Natural killer cell (primary cell): Measurements from ENCODE around the gene CCNK. TPM values are rescaled to one million over a fixed set of nuclear protein-coding genes. Genes with fewer than 3 reads are reported as not detected.

Experiments used
- ATAC-seq, 3 donors: fragments of 150-1000 bp in 2 of 3; fragments of 200-7000 bp in 1 of 3; cut with Tn5 transposase; 1 replicate in 1 of 3; 2 replicates in 2 of 3; pipeline ENCODE4 v1.10.0; 2021; ENCODE audit warnings: mild to moderate bottlenecking in 2 of 3, moderate library complexity in 2 of 3
- DNase-seq, 2 donors: peaks; one replicate each; pipeline versions ENCODE4 v3.0.0 to v3.0.0-alpha.2; 2013 to 2021; ENCODE audit warnings: mixed read lengths in 1 of 2
- H3K27ac ChIP-seq: one replicate; pipeline ENCODE4 v1.5.1; 2013; ENCODE audit warnings: mild to moderate bottlenecking, low read length
- H3K27me3 ChIP-seq: one replicate; pipeline ENCODE4 v1.6.1; 2013; ENCODE audit warnings: low read length; ENCODE audit not compliant: control insufficient read depth, insufficient read depth
- H3K36me3 ChIP-seq: one replicate; pipeline ENCODE4 v1.6.1; 2013; ENCODE audit warnings: low read length; ENCODE audit not compliant: control insufficient read depth, insufficient read depth
- H3K4me1 ChIP-seq: one replicate; pipeline ENCODE4 v1.6.1; 2013; ENCODE audit warnings: low read length; ENCODE audit not compliant: control insufficient read depth, insufficient read depth
- H3K4me3 ChIP-seq: one replicate; pipeline ENCODE4 v1.5.1; 2013; ENCODE audit warnings: low read length
- H3K9me3 ChIP-seq: one replicate; pipeline ENCODE4 v1.6.1; 2013; ENCODE audit warnings: low read length; ENCODE audit not compliant: control insufficient read depth, insufficient read depth
- H3K27ac Mint-ChIP-seq, 2 donors: one replicate each; pipeline ENCODE4 v1.8.0; 2022; ENCODE audit warnings: mild to moderate bottlenecking in 2 of 2, mixed read lengths in 2 of 2, moderate library complexity in 1 of 2
- H3K27me3 Mint-ChIP-seq, 2 donors: one replicate each; pipeline ENCODE4 v1.8.0; 2022; ENCODE audit warnings: low read depth in 2 of 2, mixed read lengths in 2 of 2
- H3K36me3 Mint-ChIP-seq: one replicate; pipeline ENCODE4 v1.8.0; 2022; ENCODE audit warnings: mixed read lengths
- H3K4me1 Mint-ChIP-seq, 2 donors: one replicate each; pipeline ENCODE4 v1.8.0; 2022; ENCODE audit warnings: mixed read lengths in 2 of 2
- H3K4me3 Mint-ChIP-seq: one replicate; pipeline ENCODE4 v1.8.0; 2022; ENCODE audit warnings: mild to moderate bottlenecking, moderate library complexity, mixed read lengths
- H3K9me3 Mint-ChIP-seq, 2 donors: one replicate each; pipeline ENCODE4 v1.8.0; 2022; ENCODE audit warnings: mixed read lengths in 2 of 2
- CTCF ChIP-seq: fragments of 200-600 bp; IDR thresholded peaks from one replicate; pipeline ENCODE4 v1.8.0; 2022; ENCODE audit warnings: antibody characterized with exemption
- whole genome bisulfite sequencing: methylation state at CpG from one replicate; pipeline ENCODE4 v1.1.7; 2013; ENCODE audit warnings: missing lambda C conversion rate; ENCODE audit not compliant: insufficient coverage; 5-methylcytosine and 5-hydroxymethylcytosine counted together
- intact Hi-C: fragments of 100-400 bp; cut with micrococcal nuclease; formaldehyde crosslinking; loops from one replicate; pipeline ENCODE4 v1.14.2; 2022
- total RNA-seq, 4 donors: library from RNA; stranded (reverse); fragments of 120-200 nt in 1 of 4; gene quantifications; one replicate each; pipeline versions ENCODE4 v1.2.3 to v1.2.4, GENCODE V29; 2013 to 2022

CCNK gene
- total RNA-seq, 3 donors from 2014 or later (not counting 1 experiment from before 2014, with no cell fraction given): 155 to 168 (median 165) TPM

GRCh38 chr14:99519347-99519881, 38.2 kb downstream of the CCNK start:
- Histone ChIP-seq H3K27ac (no peak overlapping the region), H3K4me3 (no peak overlapping the region), H3K9me3 (no peaks in the 10 kb centered on the region), H3K4me1 (peaks cover 5% of the 10 kb centered on the region), H3K36me3 (no peaks in the 10 kb centered on the region), H3K27me3 (no peaks in the 10 kb centered on the region)
- TF ChIP-seq CTCF: no peak
- intact Hi-C loops: no loop called here
- WGBS: 95% methylated on average over 8 of the region's 8 CpGs
- Mint-ChIP-seq H3K4me3 (no peak overlapping the region), H3K4me1 (no peaks in the 10 kb centered on the region), H3K27me3 (no peaks in the 10 kb centered on the region), H3K27ac (no peak overlapping the region), H3K9me3 (no peaks in the 10 kb centered on the region), H3K36me3 (no peaks in the 10 kb centered on the region)
- DNase-seq: no peak
- no peak for ATAC-seq

- ATAC-seq: no peak
- intact Hi-C loops: no loop called here
- Mint-ChIP-seq H3K4me3 (no peak overlapping the region), H3K27me3 (no peaks in the 10 kb centered on the region), H3K27ac (no peak overlapping the region), H3K36me3 (no peaks in the 10 kb centered on the region), H3K9me3 (no peaks in the 10 kb centered on the region), H3K4me1 (no peaks in the 10 kb centered on the region)
- Histone ChIP-seq H3K9me3 (no peaks in the 10 kb centered on the region), H3K27me3 (no peaks in the 10 kb centered on the region), H3K4me3 (no peak overlapping the region), H3K27ac (no peak overlapping the region), H3K36me3 (no peaks in the 10 kb centered on the region), H3K4me1 (peaks cover 5% of the 10 kb centered on the region)
- DNase-seq: no peak
- TF ChIP-seq CTCF: no peak
- 91% methylated on average over 5 of the region's 6 CpGs for WGBS
Measured at GRCh38 chr14:99519931-99520421, 38.8 kb downstream of the CCNK start.

GRCh38 chr14:99520571-99521081, 39.4 kb downstream of the CCNK start:
- Histone ChIP-seq H3K4me3 (no peak overlapping the region), H3K27ac (no peak overlapping the region), H3K4me1 (peaks cover 5% of the 10 kb centered on the region), H3K36me3 (no peaks in the 10 kb centered on the region), H3K9me3 (no peaks in the 10 kb centered on the region), H3K27me3 (no peaks in the 10 kb centered on the region)
- Mint-ChIP-seq H3K4me3 (no peak overlapping the region), H3K36me3 (no peaks in the 10 kb centered on the region), H3K27me3 (no peaks in the 10 kb centered on the region), H3K4me1 (no peaks in the 10 kb centered on the region), H3K9me3 (no peaks in the 10 kb centered on the region), H3K27ac (no peak overlapping the region)
- DNase-seq: no peak
- no peak for ATAC-seq
- WGBS: 87% methylated on average over 11 of the region's 11 CpGs
- intact Hi-C loops: no loop called here
- no peak for TF ChIP-seq CTCF
